Heart right ventricle (tissue), 16 donors: ENCODE data around the gene ZFP69B. TPM values are rescaled to one million over a fixed set of nuclear protein-coding genes. Genes with fewer than 3 reads are reported as not detected.
A peak's percentile ranks its signal among the peaks of the same experiment; 100 is the strongest.

Source experiments
- ATAC-seq, 8 donors: fragments of 200-7000 bp; cut with Tn5 transposase; one replicate each; pipeline ENCODE4 v1.9.1; 2020; ENCODE audit warnings: mild to moderate bottlenecking in 8 of 8, moderate library complexity in 8 of 8, moderate number of reproducible peaks in 1 of 8
- DNase-seq, 2 donors: peaks; one replicate each; pipeline ENCODE4 v3.0.0-alpha.2; 2020
- H3K27ac ChIP-seq, 10 donors: fragments of 200-600 bp; sonication (generic) in 2 of 10; one replicate each; pipeline versions ENCODE4 v1.5.0 to v1.8.0; 2020 to 2022; ENCODE audit warnings: mild to moderate bottlenecking in 3 of 10
- H3K27me3 ChIP-seq, 7 donors: fragments of 200-600 bp; one replicate each; pipeline ENCODE4 v1.8.0; 2021 to 2022; ENCODE audit warnings: mild to moderate bottlenecking in 2 of 7
- H3K36me3 ChIP-seq, 9 donors: fragments of 200-600 bp; sonication (generic) in 1 of 9; one replicate each; pipeline versions ENCODE4 v1.5.0 to v1.8.0; 2020 to 2022; ENCODE audit warnings: mild to moderate bottlenecking in 2 of 9
- H3K4me1 ChIP-seq, 9 donors: fragments of 200-600 bp; sonication (generic) in 1 of 9; one replicate each; pipeline versions ENCODE4 v1.5.0 to v1.8.0; 2020 to 2022; ENCODE audit warnings: mild to moderate bottlenecking in 4 of 9
- H3K4me3 ChIP-seq, 10 donors: fragments of 200-600 bp; sonication (generic) in 2 of 10; one replicate each; pipeline versions ENCODE4 v1.5.0 to v1.8.0; 2020 to 2022; ENCODE audit warnings: mild to moderate bottlenecking in 7 of 10, moderate library complexity in 2 of 10
- H3K9me3 ChIP-seq, 11 donors: fragments of 200-600 bp in 10 of 11; sonication (generic) in 2 of 11; one replicate each; pipeline versions ENCODE4 v1.5.0 to v1.8.0; 2013 to 2022; ENCODE audit warnings: mild to moderate bottlenecking in 2 of 11, control low read depth in 1 of 11, moderate library complexity in 1 of 11
- CTCF ChIP-seq, 9 donors: fragments of 200-600 bp; sonication (generic) in 2 of 9; IDR thresholded peaks; one replicate each; pipeline versions ENCODE4 v1.5.0 to v1.8.0; 2021 to 2022; ENCODE audit warnings: antibody characterized with exemption in 9 of 9, mild to moderate bottlenecking in 5 of 9, moderate library complexity in 1 of 9
- WGBS, 2 donors: extraction: QIAGEN DNeasy Blood & Tissue Kit; methylation state at CpG; one replicate each; pipeline ENCODE4 v1.1.7; 2013; ENCODE audit warnings: inconsistent platforms in 1 of 2; 5-methylcytosine and 5-hydroxymethylcytosine counted together
- intact Hi-C, 10 donors: fragments of 100-400 bp; cut with DNase I; formaldehyde crosslinking; loops; one replicate each; pipeline versions ENCODE4 v1.11.1 to v1.14.2; 2022
- polyA plus RNA-seq, 2 donors: library from polyadenylated mRNA; stranded (reverse); fragments of 200-250 nt; gene quantifications; one replicate each; pipeline ENCODE4 v1.2.3, GENCODE V29; 2013
- total RNA-seq, 10 donors: library from RNA; stranded (reverse); fragmentation: NEBNext Ultra II Directional in 3 of 10; extraction: Animal tissue kit (Norgen Biotek cat#: 25700) in 3 of 10; gene quantifications; one replicate each; pipeline versions ENCODE4 v1.2.1 to v1.2.4, GENCODE V29; 2021 to 2023
- donor health status: Arrhythmogenic right ventricular cardiomyopathy.
- donor health status: ischemic (EF 13 %, LVEDD 7.1; RV severe dilation, severe dysfunction).
- donor health status: healthy with polysubstance abuse.
- donor health status: DM: no; HTN: yes; CAD: no.
- donor health status: DM: no; HTN: no; CAD: no.
- donor health status: ischemic (EF 25% LVEDD 6.9; RV normal size, moderate dysfunction).
- donor health status: ischemic (EF 25% LVEDD 5.7; RV mildly dilated, moderate dysfunction).
- donor health status: healthy.
- donor health status: DM: yes; HTN: yes; CAD: no.
- donor health status: Ischemic cardiomyopathy.
- donor health status: ischemic (EF 35%, LVEDD 5.7; RV mildly dilated, moderate dysfunction).
- donor health status: nonischemic (EF 11% LVEDD 7.7; RV severe dilation, severe dysfunction).
- donor health status: DM: yes; HTN: yes; CAD: no.
- donor health status: PGD.
- donor health status: ischemic (EF 29% LVEDD 5.4; RV normal size, mild dysfunction).
- donor health status: nonischemic (EF 23%, LVEDD 6.1; RV moderate dilation, normal function).

Gene ZFP69B
- total and polyA plus RNA-seq, 12 donors, result 0.37 to 2.2 (median 1.0) TPM

- ATAC-seq, result no peak
- WGBS, 2 donors, result 67 to 74% methylated on average over 4 of the region's 4 CpGs
- intact Hi-C loops, result loop anchor here in 9 of 10 donors (2.0 to 10.0 kb wide), 8 partner anchors 61 to 264 kb away; no protein-coding TSS in a partner anchor
- H3K9me3 ChIP-seq, result no peaks in the 10 kb centered on the region
- no peak overlapping the region for H3K4me3 ChIP-seq
- H3K27ac ChIP-seq, result no peak overlapping the region
- no peaks in the 10 kb centered on the region for H3K27me3 ChIP-seq
- no peak for DNase-seq
- peaks cover 0 to 45% (median 0%) of the 10 kb centered on the region in 9 donors for H3K36me3 ChIP-seq
- no peak for TF ChIP-seq CTCF (IDR thresholded peaks at IDR 0.05)
- H3K4me1 ChIP-seq, result peaks cover 0 to 39% (median 4%) of the 10 kb centered on the region in 9 donors
Measured at GRCh38 chr1:40405812-40406211, 44.5 kb upstream of the ZFP69B start.

- Histone ChIP-seq H3K4me3 (no peak overlapping the region), H3K4me1 (peaks cover 0 to 34% (median 15%) of the 10 kb centered on the region in 9 donors), H3K9me3 (no peaks in the 10 kb centered on the region), H3K36me3 (peaks cover 0 to 60% (median 0%) of the 10 kb centered on the region in 9 donors), H3K27ac (no peak overlapping the region), H3K27me3 (no peaks in the 10 kb centered on the region)
- TF ChIP-seq CTCF (IDR thresholded peaks at IDR 0.05), result no peak
- no peak for ATAC-seq
- intact Hi-C loops, result loop anchor here in 6 of 10 donors (5.0 to 10.0 kb wide), 6 partner anchors 63 to 265 kb away; no protein-coding TSS in a partner anchor
- DNase-seq, result no peak
Measured at GRCh38 chr1:40407453-40407852, 42.8 kb upstream of the ZFP69B start.

GRCh38 chr1:40409467-40409866, 40.8 kb upstream of the ZFP69B start:
- intact Hi-C loops, result loop anchor here in 6 of 10 donors (5.0 to 10.0 kb wide), 6 partner anchors 65 to 267 kb away; no protein-coding TSS in a partner anchor
- 85 to 92% methylated on average over 4 of the region's 4 CpGs for WGBS, 2 donors
- peaks cover 0 to 80% (median 4%) of the 10 kb centered on the region in 9 donors for H3K36me3 ChIP-seq

GRCh38 chr1:40411294-40411693, 39.0 kb upstream of the ZFP69B start:
- ATAC-seq (peak in 1 of 8 donors; percentile 37), DNase-seq (no peak)
- H3K4me3 ChIP-seq, result no peak overlapping the region
- peaks cover 0 to 15% (median 9%) of the 10 kb centered on the region in 9 donors for H3K4me1 ChIP-seq
- 62 to 66% methylated on average over 5 of the region's 5 CpGs for WGBS, 2 donors
- no peaks in the 10 kb centered on the region for H3K9me3 ChIP-seq
- intact Hi-C loops, result no loop called here
- no peak overlapping the region for H3K27ac ChIP-seq
- peaks cover 0 to 99% (median 9%) of the 10 kb centered on the region in 9 donors for H3K36me3 ChIP-seq
- H3K27me3 ChIP-seq, result no peaks in the 10 kb centered on the region
- no peak for TF ChIP-seq CTCF (IDR thresholded peaks at IDR 0.05)

More at GRCh38 chr1:40409467-40409866, 40.8 kb upstream of the ZFP69B start:
- Histone ChIP-seq H3K4me1 (peaks cover 0 to 19% (median 13%) of the 10 kb centered on the region in 9 donors), H3K27me3 (no peaks in the 10 kb centered on the region), H3K4me3 (no peak overlapping the region), H3K27ac (no peak overlapping the region), H3K9me3 (no peaks in the 10 kb centered on the region)
- no peak for TF ChIP-seq CTCF (IDR thresholded peaks at IDR 0.05)
- DNase-seq (no peak), ATAC-seq (no peak)
